ENCODE data around the gene LRRC10B.

The LRRC10B gene

DNA sequence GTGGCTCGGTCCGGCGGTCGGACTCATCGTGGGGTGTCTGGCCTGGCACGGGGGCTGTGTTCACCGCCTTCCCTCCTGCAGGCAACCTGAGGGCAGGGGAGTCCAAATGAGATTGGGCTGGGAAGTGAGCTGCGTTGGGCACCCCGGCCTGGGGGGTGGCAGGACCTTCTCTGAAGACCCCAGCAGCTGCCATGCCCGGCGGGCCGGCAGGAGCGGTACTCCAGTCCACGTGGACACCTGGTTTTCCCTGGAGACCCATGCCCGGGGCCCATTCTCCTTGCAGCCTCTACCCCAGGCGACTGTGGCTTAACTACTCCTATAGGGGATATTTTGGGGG, 24.5 kb downstream of the LRRC10B start:
- no peak for FAIRE-seq

DNA sequence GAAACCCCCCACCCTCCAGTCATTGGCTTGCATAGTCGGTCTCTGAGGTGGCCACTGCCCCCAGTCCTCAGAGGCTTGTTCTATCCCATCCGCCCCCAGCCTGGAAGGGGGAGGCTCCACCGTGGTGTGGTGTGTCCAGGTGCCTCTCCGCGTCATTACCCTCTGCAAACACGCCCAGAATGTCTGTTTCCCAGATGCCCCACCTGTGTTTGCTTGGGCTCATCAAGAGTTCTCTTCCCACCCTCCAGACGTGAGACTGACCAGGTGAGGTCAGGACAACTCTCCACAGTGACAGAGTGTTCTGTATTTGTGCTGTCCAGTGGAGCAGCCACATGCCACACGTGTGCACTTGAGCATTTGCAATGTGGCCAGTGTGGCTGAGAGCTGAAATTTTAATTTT, 24.9 kb downstream of the LRRC10B start:
- peak; percentile 97 for FAIRE-seq

DNA sequence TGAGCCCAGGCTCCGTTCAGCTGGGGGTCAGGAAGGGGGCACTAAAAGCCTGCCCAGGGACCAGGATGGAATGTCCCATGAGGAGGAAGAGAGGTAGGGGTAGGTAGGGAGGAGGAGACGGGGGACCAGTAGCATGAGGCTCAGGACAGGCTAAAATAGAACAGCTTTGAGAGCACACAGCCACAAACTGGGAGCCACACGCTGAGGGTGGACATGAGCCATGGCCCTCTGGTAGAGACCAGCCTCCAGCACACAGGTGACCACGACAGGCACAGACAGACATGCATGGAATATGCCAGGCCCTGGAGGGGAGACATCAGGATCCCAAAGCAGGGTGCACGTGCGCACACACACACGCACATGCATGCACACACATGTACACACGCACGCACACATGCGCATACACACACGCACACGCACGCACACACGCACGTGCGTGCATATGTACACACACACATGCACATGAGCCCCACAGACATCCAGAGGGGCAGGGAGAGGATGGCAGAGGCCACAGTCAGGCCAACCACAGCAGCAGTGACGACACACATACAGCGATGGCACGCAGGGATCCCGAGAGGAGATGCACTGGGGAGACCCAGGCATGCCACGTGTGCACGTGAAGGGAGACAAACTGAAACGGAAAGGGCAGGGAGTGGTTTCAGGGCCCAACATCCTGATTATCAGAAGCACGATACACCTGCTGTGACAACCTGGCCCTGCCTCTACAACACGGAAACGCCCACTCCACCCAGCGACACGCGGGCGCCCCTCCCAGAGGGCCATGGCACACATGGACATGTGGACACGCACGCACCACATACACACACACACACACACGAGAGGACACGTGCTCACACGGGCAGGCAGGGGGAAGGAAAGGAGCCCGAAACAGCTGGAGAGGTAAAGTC, 25.7 kb downstream of the LRRC10B start:
- no peak for FAIRE-seq

DNA sequence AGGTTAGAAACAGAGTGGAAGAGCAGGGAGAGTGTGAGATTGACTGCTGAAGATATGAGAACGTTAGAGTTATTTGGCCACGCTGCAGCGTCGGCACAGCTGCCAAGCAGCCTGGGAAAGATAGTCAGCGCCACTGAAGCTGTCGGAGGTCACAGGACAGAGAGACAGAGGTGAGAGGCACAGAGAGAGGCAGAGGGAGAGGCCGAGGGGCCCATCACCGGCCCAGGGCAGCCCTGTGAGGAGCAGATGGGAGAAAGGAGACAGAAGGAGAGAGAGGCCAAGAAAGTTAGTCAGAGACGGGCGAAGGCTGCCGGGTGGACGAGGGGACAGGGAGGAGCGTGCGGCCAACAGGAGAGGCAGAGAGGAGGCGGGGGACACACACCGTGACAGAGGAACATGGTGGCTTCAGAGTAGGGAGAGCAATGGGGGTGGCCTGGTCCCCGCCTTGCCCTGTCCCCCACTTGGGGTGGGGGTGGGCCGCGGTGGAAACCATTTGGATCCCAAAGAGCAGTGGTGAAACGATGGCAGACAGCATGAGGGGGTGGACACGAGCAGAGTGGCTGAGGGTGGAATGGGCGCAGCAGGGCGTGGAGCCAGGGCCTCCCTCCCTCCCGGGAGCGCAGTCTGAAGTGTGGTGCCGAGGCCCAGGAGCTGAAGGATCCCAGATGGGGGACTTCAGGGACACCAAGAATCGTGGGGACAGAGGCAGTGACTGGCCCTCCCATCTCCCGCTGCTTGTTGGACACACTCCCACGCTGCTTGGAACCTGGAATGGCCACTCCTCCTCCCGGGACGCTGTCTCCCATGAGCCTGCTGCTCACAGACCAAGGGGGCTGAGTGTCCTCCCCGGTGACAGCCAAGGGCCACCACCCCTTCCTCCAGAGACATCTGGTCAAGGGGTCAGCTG, 26.6 kb downstream of the LRRC10B start:
- no peak for FAIRE-seq

DNA sequence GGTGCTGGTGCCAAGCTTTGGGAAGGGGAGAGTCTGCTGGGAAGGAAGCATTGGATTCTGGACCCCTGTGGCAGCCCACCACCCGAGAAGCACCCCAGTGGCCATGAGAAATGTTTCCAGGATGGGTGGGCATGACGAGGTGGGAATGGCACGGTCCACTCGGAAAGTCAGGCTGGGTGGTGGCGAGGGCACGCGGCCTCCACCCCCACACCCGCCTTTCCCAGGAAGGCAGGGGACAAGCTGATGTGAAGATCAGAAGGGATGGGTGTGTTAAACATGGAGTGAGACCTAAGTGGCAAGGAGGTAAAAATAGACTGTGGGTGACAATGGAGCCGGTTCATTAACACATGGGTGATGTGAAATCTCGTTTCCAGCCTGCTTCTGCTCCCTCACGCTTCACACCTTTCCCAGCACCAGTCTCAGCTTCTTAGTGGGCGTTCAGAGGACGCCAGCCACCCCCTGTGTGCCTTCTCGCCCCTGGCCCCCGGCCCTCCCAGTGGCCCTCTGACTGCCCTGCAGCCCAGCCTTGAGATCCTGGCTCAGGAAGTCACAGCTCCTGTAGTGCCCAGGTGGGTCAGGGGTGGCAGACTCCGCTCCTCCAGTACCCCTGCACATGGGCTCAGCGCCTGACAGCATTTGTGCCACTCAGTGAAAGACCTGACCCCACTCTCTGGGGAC, 27.6 kb downstream of the LRRC10B start:
- FAIRE-seq: no peak

DNA sequence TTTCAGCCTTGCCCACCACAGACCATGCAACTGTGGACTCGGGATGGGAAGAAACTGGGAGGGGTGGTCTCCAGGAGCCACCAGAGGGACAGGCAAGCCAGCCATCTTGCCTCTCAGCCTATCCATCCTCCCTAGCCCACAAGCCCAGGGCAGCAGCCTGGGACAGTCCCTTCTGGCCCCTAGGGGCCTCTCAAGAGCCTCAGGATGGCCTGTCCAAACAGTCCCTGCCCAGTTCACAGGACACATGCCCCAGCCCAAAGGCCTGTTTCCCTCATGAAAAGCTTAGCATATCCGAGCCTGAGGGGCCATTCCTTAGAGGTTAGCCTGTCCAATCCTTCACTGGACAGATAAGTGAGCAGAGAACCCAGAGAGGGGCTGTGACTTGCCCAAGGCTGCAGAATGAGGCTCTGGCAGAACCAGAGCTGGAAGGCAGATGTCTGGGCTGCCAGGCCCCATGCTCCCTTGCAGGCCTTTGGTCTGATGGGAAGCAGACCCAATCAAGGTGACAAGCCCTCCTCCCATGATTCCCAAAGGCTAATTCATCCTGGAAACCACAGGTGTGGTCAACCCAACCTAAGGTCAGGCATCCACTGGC, 28.2 kb downstream of the LRRC10B start:
- FAIRE-seq: no peak

DNA sequence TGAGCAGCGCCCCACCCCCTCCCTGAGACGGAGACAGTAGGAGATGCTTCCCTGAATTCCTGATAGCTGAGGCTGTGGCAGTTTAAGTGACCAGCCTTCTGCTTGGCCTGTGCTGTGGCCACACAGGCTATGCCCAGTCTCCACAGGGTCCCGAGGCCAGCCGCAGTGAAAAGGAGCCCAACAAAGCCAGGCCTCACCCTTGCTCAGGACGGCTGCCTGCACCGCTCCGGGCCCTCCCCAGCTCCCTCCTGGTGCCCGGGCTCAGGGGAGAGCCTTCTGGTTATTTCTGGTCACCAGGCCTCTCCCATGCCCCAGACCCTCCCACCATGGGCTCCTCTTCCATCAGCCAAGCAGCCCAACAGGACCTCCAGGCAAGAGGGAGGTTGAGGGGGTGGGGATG, 28.8 kb downstream of the LRRC10B start:
- no peak for FAIRE-seq

DNA sequence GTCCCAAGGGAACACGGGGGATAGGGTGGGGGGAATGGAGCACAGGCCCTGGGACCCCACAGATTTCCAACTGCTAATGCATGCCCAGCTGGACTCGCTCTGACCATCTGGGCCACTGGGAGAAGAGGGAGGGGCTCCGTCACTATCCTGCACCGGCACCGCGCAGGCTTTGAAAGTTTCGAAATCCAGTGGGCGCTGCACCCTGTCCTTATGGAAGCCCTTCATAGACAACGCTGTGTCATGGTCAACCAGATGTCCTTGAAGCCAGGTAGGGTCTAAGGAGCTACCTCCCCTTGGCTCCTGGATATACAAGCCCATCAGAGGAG, 30.1 kb downstream of the LRRC10B start:
- FAIRE-seq: no peak

DNA sequence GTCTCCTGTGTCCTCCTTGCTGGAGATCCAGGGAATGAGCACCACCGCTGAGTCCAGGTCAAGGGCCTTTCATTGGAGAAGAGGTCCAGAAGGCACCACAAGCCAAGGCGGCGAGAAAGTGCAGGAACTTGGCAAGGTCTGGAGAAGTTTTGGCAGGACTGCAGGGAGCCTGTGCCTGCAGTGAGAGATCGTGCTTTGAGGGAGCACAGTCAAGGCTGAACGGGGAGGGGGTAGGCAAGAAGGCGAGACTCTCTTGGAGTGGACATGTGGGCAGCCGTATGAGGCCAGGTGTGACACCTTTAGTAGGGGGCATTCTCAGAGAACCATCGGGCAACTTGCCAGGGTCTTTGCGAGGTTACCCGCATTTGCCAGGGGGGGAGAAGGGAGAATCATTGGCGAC, 30.5 kb downstream of the LRRC10B start:
- FAIRE-seq: no peak

DNA sequence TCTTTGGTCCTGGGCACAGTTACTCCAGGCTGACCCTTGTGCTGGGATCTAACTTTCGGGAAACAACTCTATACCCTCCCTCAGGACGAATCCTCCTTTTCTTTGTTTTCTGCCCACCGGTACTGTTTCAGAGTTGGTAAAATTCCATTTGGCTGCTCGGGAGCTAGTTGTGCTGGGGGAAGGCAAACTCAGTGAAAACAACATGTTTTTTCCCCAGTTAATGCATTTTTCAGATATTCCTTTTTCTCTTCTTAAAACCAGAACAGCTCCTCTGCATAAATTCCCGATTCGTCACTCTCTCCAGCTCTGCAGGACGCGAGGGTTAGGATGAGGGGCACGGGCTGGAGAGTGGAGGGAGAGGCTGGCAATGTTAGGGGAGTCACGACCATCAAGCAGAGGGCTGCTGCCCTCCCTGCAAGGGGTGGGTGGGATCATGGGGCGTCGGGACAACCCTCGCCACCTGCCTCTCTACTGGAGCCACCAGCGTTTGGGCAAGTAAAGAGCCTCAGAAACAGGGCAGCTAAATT, 31.3 kb downstream of the LRRC10B start:
- FAIRE-seq: no peak

DNA sequence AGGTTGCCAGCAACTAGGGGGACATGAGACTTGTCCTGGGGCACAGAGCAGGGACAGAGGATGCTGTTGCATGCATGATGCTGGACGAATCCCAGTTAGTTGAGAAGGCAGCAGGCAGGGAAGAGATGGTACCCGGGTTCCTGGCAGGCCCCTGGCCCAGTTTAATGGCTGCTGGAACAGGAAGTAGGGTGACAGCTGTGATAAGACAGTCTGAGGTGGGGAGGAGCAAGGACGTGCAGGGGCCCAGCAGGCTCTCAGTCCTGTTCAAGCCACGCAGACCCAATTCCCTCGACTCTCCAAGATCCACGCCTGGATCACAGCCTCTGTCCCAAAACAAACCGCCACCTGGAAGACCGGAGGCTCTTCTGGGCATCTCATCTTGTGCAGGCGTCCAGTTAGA, 32.0 kb downstream of the LRRC10B start:
- no peak for FAIRE-seq

DNA sequence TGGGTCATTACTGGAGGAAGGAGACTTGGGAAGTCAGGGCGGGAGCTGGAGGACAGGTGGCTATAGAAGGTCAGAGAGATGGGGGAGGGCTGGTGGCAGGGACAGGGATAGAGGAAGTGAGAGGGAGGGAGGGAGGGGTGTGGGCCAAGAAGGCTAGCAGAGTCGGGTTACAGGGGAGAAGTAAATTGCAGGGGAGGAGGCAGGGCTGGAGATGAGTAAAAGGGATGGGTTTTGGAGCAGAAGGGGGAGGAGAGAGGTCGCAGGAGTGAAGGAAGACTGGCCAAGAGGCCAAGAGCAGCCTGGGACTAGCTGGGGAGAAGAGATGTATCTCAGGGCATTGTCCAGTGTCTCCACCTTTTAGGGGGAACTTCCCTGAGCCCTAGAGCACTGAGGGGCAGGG, 33.0 kb downstream of the LRRC10B start:
- no peak for FAIRE-seq

DNA sequence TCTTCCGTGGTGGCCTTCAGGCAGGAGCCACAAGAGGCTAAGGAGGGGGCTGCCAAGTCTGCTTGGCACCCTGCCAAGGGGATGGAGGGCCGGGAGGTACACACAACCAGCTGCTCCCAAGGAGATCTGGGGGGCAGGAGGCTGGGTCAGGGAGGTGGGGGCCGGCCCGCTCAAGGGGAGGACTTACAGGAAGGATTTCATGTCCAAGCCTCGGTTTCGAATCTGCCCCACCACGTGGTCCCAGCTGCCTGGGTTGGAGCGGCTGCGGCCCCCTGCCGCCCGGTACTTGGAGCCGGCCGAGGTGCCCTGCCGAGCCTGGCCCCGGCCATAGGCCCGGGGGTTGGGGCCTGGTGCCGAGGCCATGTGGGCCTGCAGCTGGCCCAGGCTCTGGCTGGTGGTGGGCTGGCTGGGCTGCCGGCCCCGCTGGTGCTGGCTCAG, 33.5 kb downstream of the LRRC10B start:
- no peak for FAIRE-seq

DNA sequence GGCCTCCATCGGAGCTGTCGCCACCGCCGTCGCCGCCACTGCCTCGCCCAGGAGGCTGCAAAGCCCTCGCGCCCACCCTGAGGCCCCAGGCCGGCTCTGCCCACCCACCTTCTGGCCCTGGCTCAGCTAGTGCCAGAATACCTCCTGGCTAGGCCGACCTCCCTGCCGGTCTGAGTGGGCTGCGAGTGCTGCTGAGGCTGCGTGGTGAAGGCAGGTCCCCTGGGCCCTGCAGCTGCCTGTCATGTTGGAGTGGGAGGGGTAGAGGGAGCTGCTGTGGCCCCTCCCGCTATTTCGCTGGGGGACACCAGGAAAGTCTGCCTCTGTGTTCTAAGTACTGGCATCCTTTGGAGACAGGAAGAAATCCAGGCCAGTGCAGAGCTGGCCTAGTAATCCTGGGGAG, 34.2 kb downstream of the LRRC10B start:
- no peak for FAIRE-seq

DNA sequence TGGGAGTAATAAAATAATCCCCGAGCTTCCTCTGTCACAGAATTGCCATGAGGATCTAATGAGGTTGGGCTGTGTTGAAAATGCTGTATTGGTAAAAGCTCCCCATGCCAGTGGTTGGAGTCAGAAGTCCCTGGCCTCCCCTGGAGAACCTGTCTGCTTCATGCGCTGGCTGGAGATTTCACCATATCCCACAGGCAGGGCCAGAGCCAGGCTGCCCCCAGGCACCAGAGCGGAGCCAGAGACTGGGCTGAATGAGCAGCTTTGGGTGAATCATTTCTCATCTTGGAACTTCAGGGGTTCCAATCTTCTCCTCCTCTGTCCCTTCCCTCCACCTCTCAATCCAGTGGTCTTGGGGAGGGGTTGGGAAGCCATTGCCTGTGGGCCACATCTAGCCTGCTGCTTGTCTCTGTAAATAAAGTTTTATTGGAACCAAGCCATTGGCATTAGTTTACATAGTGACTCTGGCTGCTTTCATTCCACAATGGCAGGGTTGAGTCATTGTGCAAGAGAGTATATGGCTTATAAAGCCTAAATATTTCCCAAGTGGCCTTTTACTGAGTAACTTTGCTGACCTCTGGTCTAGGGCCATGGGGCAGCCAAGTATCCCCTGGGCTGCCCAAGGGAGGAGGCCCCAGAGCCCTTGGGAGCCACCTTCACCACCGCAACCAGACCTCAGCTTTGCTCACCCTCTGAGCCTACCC, 35.2 kb downstream of the LRRC10B start:
- FAIRE-seq: no peak

DNA sequence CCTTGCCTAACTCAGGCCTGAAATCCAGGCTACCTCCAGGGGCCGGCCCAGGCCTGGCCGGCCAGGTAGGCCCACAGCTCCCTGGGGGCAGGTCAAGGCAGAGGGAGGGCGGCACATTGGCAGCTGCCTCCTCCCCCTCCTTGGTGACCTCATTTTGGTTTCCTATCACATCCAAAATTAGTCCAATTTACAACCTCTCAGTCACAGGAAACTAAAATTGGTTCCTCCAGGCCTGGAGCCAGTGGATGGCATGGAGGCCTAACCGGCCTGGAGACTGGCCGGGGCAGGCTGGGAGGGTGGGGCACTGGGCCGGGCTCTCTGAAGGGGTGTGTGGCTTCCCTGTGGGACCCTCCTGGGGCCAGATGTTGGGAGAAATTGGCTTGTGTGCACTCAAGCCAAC, 35.9 kb downstream of the LRRC10B start:
- FAIRE-seq: no peak

DNA sequence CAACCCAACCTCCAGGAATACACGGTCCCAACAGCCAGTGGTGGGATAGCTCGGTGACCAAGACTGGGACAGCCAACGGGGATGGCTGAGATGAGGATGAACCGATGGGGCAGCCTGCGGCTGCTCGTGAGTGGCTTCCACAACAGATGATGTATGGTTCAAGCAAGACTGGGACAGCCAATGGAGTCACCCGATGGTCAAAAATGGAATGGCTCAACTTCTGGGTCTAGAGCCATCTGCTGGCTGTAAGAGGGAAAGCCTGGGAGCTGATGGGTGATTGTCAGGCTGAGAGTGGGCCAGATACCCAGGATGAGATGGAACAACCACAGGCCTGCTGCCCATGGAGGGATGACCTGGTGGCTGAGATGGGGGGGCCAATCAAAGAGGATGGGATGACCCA, 36.8 kb downstream of the LRRC10B start:
- FAIRE-seq: no peak

DNA sequence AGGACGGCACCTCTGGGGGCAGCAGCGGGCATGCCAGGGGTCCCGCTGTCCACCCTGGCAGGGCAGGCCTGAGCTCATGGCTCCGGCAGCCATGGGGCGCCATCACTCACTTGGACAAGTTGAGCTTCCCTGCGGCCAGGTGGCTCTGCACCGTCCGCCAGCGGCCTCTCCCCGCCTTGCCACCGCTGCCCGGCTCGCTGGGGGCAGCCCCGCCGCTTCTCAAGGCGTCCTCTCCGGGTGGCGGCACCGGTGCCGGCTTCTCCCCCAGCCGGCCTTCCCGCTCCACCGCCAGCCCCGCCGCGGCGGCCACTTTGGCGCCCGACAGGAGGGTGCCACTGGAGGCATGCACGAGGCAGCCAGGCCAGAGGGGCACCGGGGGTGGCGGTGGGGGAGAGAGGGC, 37.4 kb downstream of the LRRC10B start:
- no peak for FAIRE-seq

DNA sequence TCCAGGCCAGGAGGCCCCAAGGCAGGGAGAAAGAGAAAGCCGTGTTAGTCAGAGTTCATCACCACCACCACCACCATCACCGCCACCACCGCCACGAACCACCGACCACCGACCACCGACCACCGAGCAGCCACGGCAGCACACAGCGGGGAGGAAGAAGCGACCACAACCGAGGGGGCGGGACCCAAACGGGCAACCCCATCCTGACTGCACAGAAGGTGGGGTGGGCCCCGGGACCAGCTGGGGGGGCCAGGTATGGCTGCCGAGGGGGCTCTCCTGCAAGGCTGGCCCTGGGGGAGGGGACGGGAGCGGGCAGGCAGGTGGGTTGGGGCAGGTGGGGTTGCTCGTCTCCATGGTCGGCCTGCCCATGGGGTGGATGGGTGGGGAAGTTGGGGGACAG, 38.1 kb downstream of the LRRC10B start:
- no peak for FAIRE-seq

DNA sequence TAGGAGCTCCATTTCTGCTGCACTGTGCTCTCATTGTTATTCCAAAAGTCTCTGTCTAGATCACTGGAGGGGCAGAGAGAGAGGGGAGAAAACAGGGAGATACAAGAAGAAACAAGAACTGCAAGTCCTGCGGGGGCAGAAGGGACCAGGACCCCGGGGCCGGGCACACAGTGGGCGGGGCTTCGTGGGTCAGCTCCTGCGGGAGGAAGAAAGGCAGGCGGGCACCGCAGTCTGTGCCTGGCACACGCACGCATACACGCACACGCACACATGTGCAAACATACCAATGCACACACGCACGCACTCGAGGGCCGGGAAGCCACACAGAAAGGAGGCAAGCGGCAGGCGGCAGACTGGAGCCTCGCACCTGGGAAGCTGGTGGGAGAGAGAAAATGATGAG, 38.7 kb downstream of the LRRC10B start:
- FAIRE-seq: no peak

DNA sequence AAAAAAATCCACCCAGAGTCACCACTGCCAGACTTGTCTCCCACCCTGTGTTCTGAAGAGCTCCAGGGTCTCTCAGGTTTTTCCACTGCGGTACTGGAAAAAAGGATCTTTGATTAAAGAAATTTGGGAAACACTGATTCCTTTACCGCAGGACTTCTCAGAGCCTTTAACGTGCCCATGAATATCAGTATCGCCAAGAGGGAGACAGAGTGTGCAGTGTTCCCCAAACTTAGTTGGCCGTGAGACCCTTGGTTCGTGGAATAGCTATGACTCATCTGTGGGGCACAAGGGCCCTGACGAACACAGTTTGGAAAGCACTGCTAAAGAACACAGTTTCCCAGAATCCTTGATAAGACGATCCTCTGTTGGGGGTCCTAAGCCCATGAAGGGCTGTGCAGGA, 40.6 kb downstream of the LRRC10B start:
- FAIRE-seq: no peak
